Measurements from ENCODE around the gene INTS14. TPM values are rescaled to one million over a fixed set of nuclear protein-coding genes. Genes with fewer than 3 reads are reported as not detected.

INTS14 gene
- 23.3 and 23.4 TPM in 2 replicates for total RNA-seq (ENCODE audit: low replicate concordance)

GRCh38 chr15:65610871-65611718, at the start of gene INTS14:
TSS of gene INTS14 (minus strand) at chr15:65611131. CDS start at chr15:65607380, 3,751 bp downstream.

GRCh38 chr15:65621638-65622037, 10.7 kb upstream of the INTS14 start, which contains the start of gene SLC24A1:
TSS of gene SLC24A1 (plus strand) at chr15:65621938. CDS start at chr15:65624081, 2,143 bp downstream.

GRCh38 chr15:65530318-65531111, 80.4 kb downstream of the INTS14 start, which contains the start of gene HACD3:
TSS of gene HACD3 (plus strand) at chr15:65530463. CDS start at chr15:65530632, 169 bp downstream.

Other genes with a start within 250 kb of the INTS14 start
- gene IGDCC3, start 233.1 kb downstream of the INTS14 start, total RNA-seq (ENCODE audit: low replicate concordance), result not detected in 2 replicates
- gene IGDCC4, start 188.2 kb downstream of the INTS14 start, total RNA-seq (ENCODE audit: low replicate concordance), result 0.68 and 4.8 TPM in 2 replicates
- 28.3 and 38.3 TPM in 2 replicates for gene DPP8, start 93.4 kb downstream of the INTS14 start, total RNA-seq (ENCODE audit: low replicate concordance)
- gene HACD3, start 80.7 kb downstream of the INTS14 start, total RNA-seq (ENCODE audit: low replicate concordance), result 83.1 and 83.8 TPM in 2 replicates
- 1.8 and 5.1 TPM in 2 replicates for gene SLC24A1, start 10.8 kb upstream of the INTS14 start, total RNA-seq (ENCODE audit: low replicate concordance)
- gene DENND4A, start 181.2 kb upstream of the INTS14 start, total RNA-seq (ENCODE audit: low replicate concordance), result 11.7 and 12.1 TPM in 2 replicates

Data from smooth muscle cell of the coronary artery (primary cell).